ENCODE data around the gene UNC13D.

DNA sequence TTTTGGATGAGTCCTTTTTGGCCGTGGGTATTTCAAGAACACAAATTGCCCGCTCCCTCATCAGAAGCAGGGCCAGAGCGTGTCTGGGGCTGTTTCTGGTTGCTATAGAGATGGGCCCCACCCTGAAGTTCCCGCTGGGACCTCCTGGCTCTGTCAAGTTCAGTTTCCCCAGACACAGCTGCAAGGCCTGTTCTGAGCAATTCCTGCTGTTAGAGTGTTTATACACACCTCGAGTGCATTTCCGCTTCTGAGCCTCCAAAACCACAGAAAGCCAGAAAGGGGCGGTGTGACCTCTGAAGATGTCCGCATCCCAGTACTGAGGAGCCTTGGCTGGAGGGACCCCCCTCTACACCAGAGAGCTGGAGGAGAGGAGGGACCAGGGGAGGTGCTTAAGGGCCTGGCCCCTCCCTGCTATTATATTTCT lies 20.3 kb upstream of the UNC13D start:
- TF ChIP-seq, protein P1, sequence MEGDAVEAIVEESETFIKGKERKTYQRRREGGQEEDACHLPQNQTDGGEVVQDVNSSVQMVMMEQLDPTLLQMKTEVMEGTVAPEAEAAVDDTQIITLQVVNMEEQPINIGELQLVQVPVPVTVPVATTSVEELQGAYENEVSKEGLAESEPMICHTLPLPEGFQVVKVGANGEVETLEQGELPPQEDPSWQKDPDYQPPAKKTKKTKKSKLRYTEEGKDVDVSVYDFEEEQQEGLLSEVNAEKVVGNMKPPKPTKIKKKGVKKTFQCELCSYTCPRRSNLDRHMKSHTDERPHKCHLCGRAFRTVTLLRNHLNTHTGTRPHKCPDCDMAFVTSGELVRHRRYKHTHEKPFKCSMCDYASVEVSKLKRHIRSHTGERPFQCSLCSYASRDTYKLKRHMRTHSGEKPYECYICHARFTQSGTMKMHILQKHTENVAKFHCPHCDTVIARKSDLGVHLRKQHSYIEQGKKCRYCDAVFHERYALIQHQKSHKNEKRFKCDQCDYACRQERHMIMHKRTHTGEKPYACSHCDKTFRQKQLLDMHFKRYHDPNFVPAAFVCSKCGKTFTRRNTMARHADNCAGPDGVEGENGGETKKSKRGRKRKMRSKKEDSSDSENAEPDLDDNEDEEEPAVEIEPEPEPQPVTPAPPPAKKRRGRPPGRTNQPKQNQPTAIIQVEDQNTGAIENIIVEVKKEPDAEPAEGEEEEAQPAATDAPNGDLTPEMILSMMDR (optimal IDR thresholded peaks at IDR 0.05 in 1 of 3, IDR thresholded peaks at IDR 0.05 in 1 of 3, conservative IDR thresholded peaks at IDR 0.05 in 1 of 3; ENCODE audit: extremely low read depth in 1 of 3, insufficient read depth in 2 of 3, low read length in 3 of 3): no peak
- no peak for TF ChIP-seq EZH2 (IDR thresholded peaks at IDR 0.05; ENCODE audit: low read length)
